ENCODE measurements around the gene ENTPD1.

ENTPD1 gene

GRCh38 chr10:95818668-95819067, 62.7 kb downstream of the ENTPD1 start:
- Histone ChIP-seq H3K27me3 (ENCODE audit: low read depth, low read length) (no peaks in the 10 kb centered on the region), H3K9me3 (ENCODE audit: control insufficient read depth in 1 of 2, low read length in 2 of 2) (no peaks in the 10 kb centered on the region), H3K4me3 (ENCODE audit: low read depth in 1 of 2, low read length in 2 of 2) (no peak overlapping the region), H3K36me3 (ENCODE audit: control insufficient read depth in 1 of 2, insufficient read depth in 2 of 2, low read length in 2 of 2) (peaks cover 0 to 11% of the 10 kb centered on the region in 2 donors), H3K27ac (ENCODE audit: low read length) (no peak overlapping the region), H3K4me1 (ENCODE audit: control insufficient read depth in 1 of 2, insufficient read depth in 2 of 2, low read length in 2 of 2) (peaks cover 3 to 7% of the 10 kb centered on the region in 2 donors)

- H3K36me3 ChIP-seq (ENCODE audit: control insufficient read depth in 1 of 2, insufficient read depth in 2 of 2, low read length in 2 of 2), result peaks cover 0 to 11% of the 10 kb centered on the region in 2 donors
- H3K27ac ChIP-seq (ENCODE audit: low read length), result no peak overlapping the region
- no peaks in the 10 kb centered on the region for H3K4me1 ChIP-seq (ENCODE audit: control insufficient read depth in 1 of 2, insufficient read depth in 2 of 2, low read length in 2 of 2)
- H3K27me3 ChIP-seq (ENCODE audit: low read depth, low read length), result no peaks in the 10 kb centered on the region
- no peak overlapping the region for H3K4me3 ChIP-seq (ENCODE audit: low read depth in 1 of 2, low read length in 2 of 2)
- no peaks in the 10 kb centered on the region for H3K9me3 ChIP-seq (ENCODE audit: control insufficient read depth in 1 of 2, low read length in 2 of 2)
Measured at GRCh38 chr10:95819620-95820329, 63.8 kb downstream of the ENTPD1 start.

- peaks cover 0 to 11% of the 10 kb centered on the region in 2 donors for H3K36me3 ChIP-seq (ENCODE audit: control insufficient read depth in 1 of 2, insufficient read depth in 2 of 2, low read length in 2 of 2)
- H3K27ac ChIP-seq (ENCODE audit: low read length), result no peak overlapping the region
- no peaks in the 10 kb centered on the region for H3K4me1 ChIP-seq (ENCODE audit: control insufficient read depth in 1 of 2, insufficient read depth in 2 of 2, low read length in 2 of 2)
- no peaks in the 10 kb centered on the region for H3K27me3 ChIP-seq (ENCODE audit: low read depth, low read length)
- no peaks in the 10 kb centered on the region for H3K9me3 ChIP-seq (ENCODE audit: control insufficient read depth in 1 of 2, low read length in 2 of 2)
- no peak overlapping the region for H3K4me3 ChIP-seq (ENCODE audit: low read depth in 1 of 2, low read length in 2 of 2)
Measured at GRCh38 chr10:95820363-95820762, 64.4 kb downstream of the ENTPD1 start.

- H3K36me3 ChIP-seq (ENCODE audit: control insufficient read depth in 1 of 2, insufficient read depth in 2 of 2, low read length in 2 of 2), result peaks cover 0 to 8% of the 10 kb centered on the region in 2 donors
- H3K9me3 ChIP-seq (ENCODE audit: control insufficient read depth in 1 of 2, low read length in 2 of 2), result no peaks in the 10 kb centered on the region
- H3K27me3 ChIP-seq (ENCODE audit: low read depth, low read length), result no peaks in the 10 kb centered on the region
- no peak overlapping the region for H3K27ac ChIP-seq (ENCODE audit: low read length)
- H3K4me3 ChIP-seq (ENCODE audit: low read depth in 1 of 2, low read length in 2 of 2), result no peak overlapping the region
- no peaks in the 10 kb centered on the region for H3K4me1 ChIP-seq (ENCODE audit: control insufficient read depth in 1 of 2, insufficient read depth in 2 of 2, low read length in 2 of 2)
Measured at GRCh38 chr10:95821720-95822119, 65.8 kb downstream of the ENTPD1 start.

GRCh38 chr10:95830044-95830443, 74.1 kb downstream of the ENTPD1 start:
- Histone ChIP-seq H3K4me3 (ENCODE audit: low read depth in 1 of 2, low read length in 2 of 2) (no peak overlapping the region), H3K4me1 (ENCODE audit: control insufficient read depth in 1 of 2, insufficient read depth in 2 of 2, low read length in 2 of 2) (peaks cover 4 to 6% of the 10 kb centered on the region in 2 donors), H3K27me3 (ENCODE audit: low read depth, low read length) (no peaks in the 10 kb centered on the region), H3K36me3 (ENCODE audit: control insufficient read depth in 1 of 2, insufficient read depth in 2 of 2, low read length in 2 of 2) (no peaks in the 10 kb centered on the region), H3K27ac (ENCODE audit: low read length) (no peak overlapping the region), H3K9me3 (ENCODE audit: control insufficient read depth in 1 of 2, low read length in 2 of 2) (no peaks in the 10 kb centered on the region)

- Histone ChIP-seq H3K36me3 (ENCODE audit: control insufficient read depth in 1 of 2, insufficient read depth in 2 of 2, low read length in 2 of 2) (no peaks in the 10 kb centered on the region), H3K27ac (ENCODE audit: low read length) (no peak overlapping the region), H3K9me3 (ENCODE audit: control insufficient read depth in 1 of 2, low read length in 2 of 2) (no peaks in the 10 kb centered on the region), H3K4me1 (ENCODE audit: control insufficient read depth in 1 of 2, insufficient read depth in 2 of 2, low read length in 2 of 2) (peaks cover 4 to 6% of the 10 kb centered on the region in 2 donors), H3K27me3 (ENCODE audit: low read depth, low read length) (no peaks in the 10 kb centered on the region), H3K4me3 (ENCODE audit: low read depth in 1 of 2, low read length in 2 of 2) (no peak overlapping the region)
Measured at GRCh38 chr10:95831076-95831475, 75.1 kb downstream of the ENTPD1 start.

GRCh38 chr10:95831515-95831914, 75.6 kb downstream of the ENTPD1 start:
- Histone ChIP-seq H3K4me1 (ENCODE audit: control insufficient read depth in 1 of 2, insufficient read depth in 2 of 2, low read length in 2 of 2) (peaks cover 4 to 7% of the 10 kb centered on the region in 2 donors), H3K27ac (ENCODE audit: low read length) (peak overlapping the region; percentile 72), H3K27me3 (ENCODE audit: low read depth, low read length) (no peaks in the 10 kb centered on the region), H3K9me3 (ENCODE audit: control insufficient read depth in 1 of 2, low read length in 2 of 2) (no peaks in the 10 kb centered on the region), H3K36me3 (ENCODE audit: control insufficient read depth in 1 of 2, insufficient read depth in 2 of 2, low read length in 2 of 2) (no peaks in the 10 kb centered on the region), H3K4me3 (ENCODE audit: low read depth in 1 of 2, low read length in 2 of 2) (no peak overlapping the region)

- no peak overlapping the region for H3K4me3 ChIP-seq (ENCODE audit: low read depth in 1 of 2, low read length in 2 of 2)
- no peaks in the 10 kb centered on the region for H3K27me3 ChIP-seq (ENCODE audit: low read depth, low read length)
- peak overlapping the region; percentile 72 for H3K27ac ChIP-seq (ENCODE audit: low read length)
- no peaks in the 10 kb centered on the region for H3K9me3 ChIP-seq (ENCODE audit: control insufficient read depth in 1 of 2, low read length in 2 of 2)
- H3K36me3 ChIP-seq (ENCODE audit: control insufficient read depth in 1 of 2, insufficient read depth in 2 of 2, low read length in 2 of 2), result no peaks in the 10 kb centered on the region
- peaks cover 4 to 13% of the 10 kb centered on the region in 2 donors for H3K4me1 ChIP-seq (ENCODE audit: control insufficient read depth in 1 of 2, insufficient read depth in 2 of 2, low read length in 2 of 2)
Measured at GRCh38 chr10:95832216-95833041, 76.5 kb downstream of the ENTPD1 start.

- Histone ChIP-seq H3K36me3 (ENCODE audit: control insufficient read depth in 1 of 2, insufficient read depth in 2 of 2, low read length in 2 of 2) (no peaks in the 10 kb centered on the region), H3K4me1 (ENCODE audit: control insufficient read depth in 1 of 2, insufficient read depth in 2 of 2, low read length in 2 of 2) (peaks cover 4 to 15% of the 10 kb centered on the region in 2 donors), H3K4me3 (ENCODE audit: low read depth in 1 of 2, low read length in 2 of 2) (no peak overlapping the region), H3K27ac (ENCODE audit: low read length) (peak overlapping the region; percentile 72), H3K9me3 (ENCODE audit: control insufficient read depth in 1 of 2, low read length in 2 of 2) (no peaks in the 10 kb centered on the region), H3K27me3 (ENCODE audit: low read depth, low read length) (no peaks in the 10 kb centered on the region)
Measured at GRCh38 chr10:95833042-95833610, 77.2 kb downstream of the ENTPD1 start.

- Histone ChIP-seq H3K27me3 (ENCODE audit: low read depth, low read length) (no peaks in the 10 kb centered on the region), H3K9me3 (ENCODE audit: control insufficient read depth in 1 of 2, low read length in 2 of 2) (no peaks in the 10 kb centered on the region), H3K4me1 (ENCODE audit: control insufficient read depth in 1 of 2, insufficient read depth in 2 of 2, low read length in 2 of 2) (peaks cover 4 to 15% of the 10 kb centered on the region in 2 donors), H3K27ac (ENCODE audit: low read length) (peak overlapping the region; percentile 2), H3K36me3 (ENCODE audit: control insufficient read depth in 1 of 2, insufficient read depth in 2 of 2, low read length in 2 of 2) (no peaks in the 10 kb centered on the region), H3K4me3 (ENCODE audit: low read depth in 1 of 2, low read length in 2 of 2) (no peak overlapping the region)
Measured at GRCh38 chr10:95834406-95834805, 78.4 kb downstream of the ENTPD1 start.

- Histone ChIP-seq H3K27me3 (ENCODE audit: low read depth, low read length) (no peaks in the 10 kb centered on the region), H3K4me1 (ENCODE audit: control insufficient read depth in 1 of 2, insufficient read depth in 2 of 2, low read length in 2 of 2) (peaks cover 4 to 15% of the 10 kb centered on the region in 2 donors), H3K4me3 (ENCODE audit: low read depth in 1 of 2, low read length in 2 of 2) (no peak overlapping the region), H3K27ac (ENCODE audit: low read length) (no peak overlapping the region), H3K9me3 (ENCODE audit: control insufficient read depth in 1 of 2, low read length in 2 of 2) (no peaks in the 10 kb centered on the region), H3K36me3 (ENCODE audit: control insufficient read depth in 1 of 2, insufficient read depth in 2 of 2, low read length in 2 of 2) (no peaks in the 10 kb centered on the region)
Measured at GRCh38 chr10:95835149-95835860, 79.3 kb downstream of the ENTPD1 start.

Data from muscle layer of duodenum (tissue), 2 donors.